ENCODE data around the gene NFKBIA. TPM values are rescaled to one million over a fixed set of nuclear protein-coding genes. Genes with fewer than 3 reads are reported as not detected.
"Not testable (repeated sequence)": the region's sequence is repeated elsewhere in the genome, so short reads cannot be mapped to it uniquely, and the experiment has no call there.

The NFKBIA gene
- polyA plus RNA-seq, 2 of the 4 experiments (the other 2 are of a cell fraction), result 65.0 to 115 TPM

DNA sequence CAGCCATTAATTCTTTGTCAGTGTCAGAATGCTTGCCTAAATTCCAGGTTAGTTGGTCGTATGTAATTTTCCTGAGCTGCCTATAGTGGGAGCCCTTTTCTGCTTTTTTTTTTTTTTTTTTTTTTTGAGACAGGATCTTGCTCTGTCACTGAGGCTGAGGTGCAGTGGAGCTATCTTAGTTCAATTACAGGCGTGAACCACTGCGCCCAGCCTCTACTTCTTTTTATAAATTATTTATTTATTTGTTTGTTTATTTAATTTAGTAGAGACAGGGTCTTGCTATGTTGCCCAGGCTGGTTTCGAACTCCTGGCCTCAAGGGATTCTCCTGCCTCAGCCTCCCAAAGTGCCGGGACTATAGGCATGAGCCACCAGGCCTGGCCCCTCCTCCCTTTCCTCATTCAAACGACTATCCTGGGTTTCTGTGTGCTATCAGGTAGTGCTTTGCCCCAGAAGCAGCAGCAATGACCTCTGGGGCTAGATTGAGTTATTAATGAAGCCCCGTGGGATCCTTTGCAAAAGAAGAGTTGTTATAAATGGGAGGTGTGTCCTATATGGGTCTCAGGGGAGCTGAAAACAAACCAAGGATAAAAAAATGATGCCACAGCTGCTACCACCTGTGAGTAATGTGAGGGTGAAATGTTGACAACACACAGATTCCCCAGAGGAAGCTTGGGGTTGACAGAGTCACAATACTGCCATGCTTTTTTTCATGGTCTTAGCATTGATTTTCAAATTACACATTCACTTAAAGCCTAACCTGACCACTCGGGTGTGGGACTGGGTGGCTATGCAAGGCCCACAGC is 34.6 kb upstream of the NFKBIA start:
- ChIA-PET POLR2A (interaction anchor here (0.6 kb wide), 3 partner anchors 221 to 1244 kb away, joined by 3 read pairs; no protein-coding TSS in a partner anchor), CTCF (interaction anchor here (0.7 to 1.9 kb wide), 15 partner anchors 12 to 379 kb away, joined by 3 to 7 read pairs (median 3); partner anchors contain the start of gene INSM2)
- Histone ChIP-seq H3K4me2 (no peak overlapping the region), H3K4me1 (peaks cover 10% of the 10 kb centered on the region; the same call in 2 of the 3 replicates), H3K9me3 (no peaks in the 10 kb centered on the region), H3K4me3 (no peak overlapping the region), H3K27ac (no peak overlapping the region)
- peak in 1 of 2 experiments; percentile 71; a peak in 3 of 6 replicates for ATAC-seq
- 29% methylated on average over 8 of the region's 8 CpGs for WGBS (ENCODE audit: missing lambda C conversion rate)
- DNase-seq (ENCODE audit: low read depth in 1 of 2, low spot score in 1 of 2), result peak in 1 of 2 experiments; percentile 22
- TF ChIP-seq ZFP36 (IDR thresholded peaks at IDR 0.05; ENCODE audit: borderline replicate concordance, partially characterized antibody) (no peak), SMC3 (IDR thresholded peaks at IDR 0.05) (peak; percentile 23; the same call in 2 of the 3 replicates), GATA3 (IDR thresholded peaks at IDR 0.05; ENCODE audit: borderline replicate concordance) (no peak), FOSL2 (IDR thresholded peaks at IDR 0.05) (no peak), FOSL2 (CRISPR knock-in tag; IDR thresholded peaks at IDR 0.05) (no peak), RAD21 (conservative IDR thresholded peaks at IDR 0.05 in 1 of 2, IDR thresholded peaks at IDR 0.05 in 1 of 2) (peak; percentile 41 to 46; a peak in 3 of 5 replicates), EHF (CRISPR knock-in tag; IDR thresholded peaks at IDR 0.05) (no peak), FOSB (CRISPR knock-in tag; IDR thresholded peaks at IDR 0.05) (no peak)
- TF ChIP-seq, protein P1, sequence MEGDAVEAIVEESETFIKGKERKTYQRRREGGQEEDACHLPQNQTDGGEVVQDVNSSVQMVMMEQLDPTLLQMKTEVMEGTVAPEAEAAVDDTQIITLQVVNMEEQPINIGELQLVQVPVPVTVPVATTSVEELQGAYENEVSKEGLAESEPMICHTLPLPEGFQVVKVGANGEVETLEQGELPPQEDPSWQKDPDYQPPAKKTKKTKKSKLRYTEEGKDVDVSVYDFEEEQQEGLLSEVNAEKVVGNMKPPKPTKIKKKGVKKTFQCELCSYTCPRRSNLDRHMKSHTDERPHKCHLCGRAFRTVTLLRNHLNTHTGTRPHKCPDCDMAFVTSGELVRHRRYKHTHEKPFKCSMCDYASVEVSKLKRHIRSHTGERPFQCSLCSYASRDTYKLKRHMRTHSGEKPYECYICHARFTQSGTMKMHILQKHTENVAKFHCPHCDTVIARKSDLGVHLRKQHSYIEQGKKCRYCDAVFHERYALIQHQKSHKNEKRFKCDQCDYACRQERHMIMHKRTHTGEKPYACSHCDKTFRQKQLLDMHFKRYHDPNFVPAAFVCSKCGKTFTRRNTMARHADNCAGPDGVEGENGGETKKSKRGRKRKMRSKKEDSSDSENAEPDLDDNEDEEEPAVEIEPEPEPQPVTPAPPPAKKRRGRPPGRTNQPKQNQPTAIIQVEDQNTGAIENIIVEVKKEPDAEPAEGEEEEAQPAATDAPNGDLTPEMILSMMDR (IDR thresholded peaks at IDR 0.05), result peak; percentile 53
- no peak for FAIRE-seq

DNA sequence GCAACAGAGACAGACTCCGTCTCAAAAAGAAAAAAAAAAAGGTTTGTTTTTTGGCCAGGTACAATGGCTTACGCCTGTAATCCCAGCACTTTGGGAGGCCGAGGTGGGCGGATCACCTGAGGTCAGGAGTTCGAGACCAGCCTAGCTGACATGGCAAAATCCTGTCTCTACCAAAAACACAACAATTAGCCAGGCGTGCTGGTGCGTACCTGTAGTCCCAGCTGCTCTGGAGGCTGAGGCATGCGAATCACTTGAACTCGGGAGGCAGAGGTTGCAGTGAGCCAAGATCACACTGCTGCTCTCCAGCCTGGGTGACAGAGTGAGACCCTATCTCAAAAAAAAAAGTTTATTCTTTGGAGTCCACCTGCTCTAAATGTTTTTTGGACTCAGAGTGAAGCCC is 33.9 kb upstream of the NFKBIA start:
- H3K4me2 ChIP-seq; FAIRE-seq; ATAC-seq; H3K4me3 ChIP-seq; H3K27ac ChIP-seq; DNase-seq (ENCODE audit: low read depth in 1 of 2, low spot score in 1 of 2); H3K9me3 ChIP-seq: not testable (repeated sequence)
- H3K4me1 ChIP-seq, result peaks cover 10% of the 10 kb centered on the region; the same call in 2 of the 3 replicates
- POLR2A ChIA-PET, result interaction anchor here (0.6 kb wide), 3 partner anchors 221 to 1245 kb away, joined by 3 read pairs; no protein-coding TSS in a partner anchor
- WGBS (ENCODE audit: missing lambda C conversion rate), result 85% methylated on average over 9 of the region's 9 CpGs
- CTCF ChIA-PET, result interaction anchor here (0.6 to 1.9 kb wide), 10 partner anchors 12 to 463 kb away, joined by 3 to 7 read pairs (median 3); no protein-coding TSS in a partner anchor

DNA sequence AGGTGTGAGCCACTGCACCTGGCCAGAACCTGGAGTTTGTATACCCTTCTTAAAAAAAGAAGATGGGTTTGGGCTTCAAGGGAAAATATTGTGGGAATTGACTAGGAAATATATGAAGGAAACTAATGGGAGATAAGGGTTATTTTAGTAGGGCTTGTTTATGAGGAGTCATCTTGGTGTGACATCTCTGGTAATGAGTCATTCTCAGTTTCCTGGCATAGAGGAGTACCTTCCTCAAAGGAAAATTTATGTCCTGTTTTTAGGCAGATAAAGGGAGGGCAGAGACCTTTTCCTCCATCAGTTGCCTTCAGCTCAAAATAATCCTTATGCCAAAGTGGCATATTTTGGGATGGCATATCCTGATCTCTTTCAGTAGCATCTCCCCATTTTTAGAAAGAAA is 30.6 kb upstream of the NFKBIA start:
- POLR2A ChIA-PET, result no interaction called here
- Histone ChIP-seq H3K4me2 (no peak overlapping the region), H3K27ac (no peak overlapping the region), H3K9me3 (no peaks in the 10 kb centered on the region), H3K4me3 (no peak overlapping the region), H3K4me1 (peaks cover 10% of the 10 kb centered on the region; the same call in 2 of the 3 replicates)
- CTCF ChIA-PET, result interaction anchor here (1.1 to 1.9 kb wide), 2 partner anchors 13 to 688 kb away, joined by 3 to 5 read pairs; no protein-coding TSS in a partner anchor
- no peak for TF ChIP-seq FOSL2 (IDR thresholded peaks at IDR 0.05)
- peak; percentile 59; the same call in 1 of the 2 replicates for TF ChIP-seq FOSL2 (CRISPR knock-in tag; IDR thresholded peaks at IDR 0.05)
- TF ChIP-seq CEBPB (IDR thresholded peaks at IDR 0.05), result no peak
- DNase-seq (ENCODE audit: low read depth in 1 of 2, low spot score in 1 of 2) (no peak), ATAC-seq (peak in 1 of 2 experiments; percentile 51; a peak in 1 of 6 replicates), FAIRE-seq (no peak)

DNA sequence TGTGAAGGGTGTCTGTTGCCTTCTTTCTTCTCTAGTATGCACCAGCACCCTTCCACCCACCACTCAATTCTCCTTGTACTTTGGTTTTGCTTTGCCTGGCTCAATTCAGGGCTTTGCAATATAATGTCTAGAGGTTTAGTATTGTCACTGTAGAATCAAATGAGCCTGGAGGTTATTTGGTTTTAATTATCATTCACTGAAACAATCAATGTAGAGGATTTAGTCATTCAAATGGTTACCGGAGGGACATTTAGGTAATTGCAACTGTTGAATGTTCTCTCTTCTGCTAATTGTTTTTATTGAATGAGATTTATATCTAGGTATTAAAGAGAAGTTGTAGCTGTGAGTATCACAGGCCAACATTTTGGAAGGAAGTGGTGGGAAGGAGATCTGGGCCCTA is 29.3 kb upstream of the NFKBIA start:
- POLR2A ChIA-PET, result no interaction called here

More for the DNA sequence above, 29.3 kb upstream of the NFKBIA start:
- Histone ChIP-seq H3K4me3 (no peak overlapping the region), H3K9me3 (no peaks in the 10 kb centered on the region), H3K4me1 (peaks cover 10% of the 10 kb centered on the region; the same call in 2 of the 3 replicates), H3K27ac (no peak overlapping the region), H3K4me2 (no peak overlapping the region)
- ATAC-seq (no peak), DNase-seq (ENCODE audit: low read depth in 1 of 2, low spot score in 1 of 2) (no peak), FAIRE-seq (no peak)
- TF ChIP-seq CBX2 (IDR thresholded peaks at IDR 0.05; ENCODE audit: borderline replicate concordance, low read depth), result no peak
- no peak for TF ChIP-seq TFCP2L1 (CRISPR knock-in tag; IDR thresholded peaks at IDR 0.05)
- no peak for TF ChIP-seq RAD21 (conservative IDR thresholded peaks at IDR 0.05 in 1 of 2, IDR thresholded peaks at IDR 0.05 in 1 of 2)
- TF ChIP-seq MAFK (IDR thresholded peaks at IDR 0.05; ENCODE audit: partially characterized antibody), result no peak
- CTCF ChIA-PET, result no interaction called here
- 98% methylated on average over 1 of the region's 1 CpG for WGBS (ENCODE audit: missing lambda C conversion rate)

Measured in A549 (cell line).